ENCODE data around the gene NRAS.
"Not testable (repeated sequence)": the region's sequence is repeated elsewhere in the genome, so short reads cannot be mapped to it uniquely, and the experiment has no call there.

Gene NRAS

DNA sequence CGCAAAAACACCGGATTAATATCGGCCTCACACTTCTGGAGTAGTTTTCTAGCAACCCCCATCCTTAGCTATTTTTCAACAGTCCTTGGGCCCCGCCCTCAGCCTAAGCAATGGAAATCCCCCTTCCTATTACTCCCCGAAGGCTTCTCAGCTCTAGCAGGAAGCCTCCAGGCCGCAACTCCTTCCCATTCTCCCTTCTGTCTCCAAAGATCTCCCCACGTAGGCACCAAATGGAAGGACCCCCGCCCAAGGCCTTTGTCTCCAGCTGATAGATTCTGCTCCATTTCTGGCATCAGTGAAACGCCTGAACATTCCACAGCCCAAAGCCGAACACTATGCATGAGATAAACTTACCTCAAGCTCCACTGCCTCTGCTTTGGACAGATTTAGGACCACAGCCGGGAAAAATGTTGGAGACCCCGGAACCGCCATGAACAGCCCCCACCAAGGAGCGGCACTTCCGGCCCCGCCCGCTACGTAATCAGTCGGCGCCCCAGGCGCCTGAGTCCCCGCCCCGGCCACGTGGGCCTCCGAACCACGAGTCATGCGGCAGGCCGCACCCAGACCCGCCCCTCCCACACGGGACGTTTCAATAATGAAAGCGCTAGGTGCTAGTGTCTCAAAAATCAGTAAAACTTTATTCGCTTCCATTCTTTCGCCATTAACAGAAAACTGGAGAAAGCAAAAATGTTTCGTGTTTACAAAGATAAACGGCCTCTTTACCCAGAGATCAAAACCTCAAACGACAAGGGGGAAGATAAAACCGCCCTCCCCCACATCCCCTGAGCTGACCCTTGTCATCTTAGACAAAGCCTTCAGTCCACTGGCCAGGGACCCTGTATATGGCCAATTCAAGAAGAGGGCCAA, at the start of gene NRAS:
Gene NRAS, minus strand, starts transcription at position 468 of the 867 bp plus-strand sequence. CDS start 611 bp downstream, outside the sequence.
- peak; percentile 97 for DNase-seq
- Mint-ChIP-seq H3K9me3 (no peaks in the 10 kb centered on the region), H3K27ac (peak within 1 kb of the TSS; percentile 99), H3K4me1 (peaks cover 24% of the 10 kb centered on the region), H3K4me3 (peak within 1 kb of the TSS; percentile 99), H3K36me3 (peaks cover 69% of the 10 kb centered on the region), H3K27me3 (no peaks in the 10 kb centered on the region)
- CTCF ChIA-PET: interaction anchor here (0.8 to 1.6 kb wide), 5 partner anchors 45 to 738 kb away, joined by 3 to 6 read pairs (median 4); partner anchors contain the start of genes DENND2C, OLFML3 and SIKE1

DNA sequence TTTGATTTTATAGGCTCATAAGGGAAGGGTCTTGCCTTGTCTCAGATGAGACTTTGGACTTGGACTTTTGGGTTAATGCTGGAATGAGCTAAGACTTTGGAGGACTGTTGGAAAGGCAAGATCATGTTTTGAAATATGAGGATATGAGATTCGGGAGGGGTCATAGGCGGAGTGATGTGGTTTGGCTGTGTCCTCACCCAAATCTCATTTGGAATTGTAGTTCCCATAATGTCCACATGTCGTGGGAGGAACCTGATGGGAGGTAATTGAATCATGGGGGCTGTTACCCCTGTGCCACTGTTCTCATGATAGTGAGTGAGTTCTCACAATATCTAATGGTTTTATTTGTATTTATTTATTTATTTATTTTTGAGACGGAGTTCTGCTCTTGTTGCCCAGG, 48.1 kb upstream of the NRAS start:
- H3K27me3 Mint-ChIP-seq: no peaks in the 10 kb centered on the region
- H3K9me3 Mint-ChIP-seq: peaks cover 5% of the 10 kb centered on the region
- H3K36me3 Mint-ChIP-seq: peaks cover 5% of the 10 kb centered on the region
- CTCF ChIA-PET: no interaction called here
- no peaks in the 10 kb centered on the region for H3K4me1 Mint-ChIP-seq
- H3K4me3 Mint-ChIP-seq: no peak overlapping the region
- H3K27ac Mint-ChIP-seq: no peak overlapping the region
- no peak for DNase-seq

DNA sequence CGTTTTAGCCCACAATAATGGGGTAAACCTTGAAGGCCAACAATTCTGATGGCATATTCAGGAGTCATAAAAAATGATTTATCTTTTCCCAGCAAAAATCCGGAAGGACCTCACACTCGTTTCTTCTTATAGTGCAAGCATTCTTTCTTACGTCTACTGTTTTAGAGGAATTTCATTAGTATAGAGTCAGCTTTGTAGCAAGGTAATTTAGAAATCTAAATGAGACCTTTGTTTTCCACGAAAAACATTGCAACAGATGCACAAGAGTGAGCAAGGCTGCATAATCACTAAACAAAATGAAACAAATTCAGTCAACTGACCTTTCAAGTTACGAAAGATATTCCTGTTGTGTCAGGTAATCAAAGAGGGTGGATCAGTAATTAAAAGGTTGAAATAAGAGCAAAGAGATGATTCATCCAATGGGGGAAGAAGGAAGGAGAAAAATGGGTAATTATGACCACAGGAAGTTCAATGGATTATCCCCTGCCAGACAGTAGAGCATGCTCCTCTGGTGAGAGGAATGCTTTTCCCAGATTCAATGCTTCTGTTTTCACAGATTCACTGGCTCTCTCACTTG, 41.8 kb upstream of the NRAS start:
- Mint-ChIP-seq H3K9me3 (peaks cover 6% of the 10 kb centered on the region), H3K27ac (peak overlapping the region; percentile 100), H3K4me3 (peak overlapping the region; percentile 100), H3K36me3 (peaks cover 23% of the 10 kb centered on the region), H3K4me1 (peaks cover 47% of the 10 kb centered on the region), H3K27me3 (no peaks in the 10 kb centered on the region)
- CTCF ChIA-PET: interaction anchor here (0.9 to 1.3 kb wide), 2 partner anchors 13 to 17 kb away, joined by 3 read pairs; no protein-coding TSS in a partner anchor
- no peak for DNase-seq

DNA sequence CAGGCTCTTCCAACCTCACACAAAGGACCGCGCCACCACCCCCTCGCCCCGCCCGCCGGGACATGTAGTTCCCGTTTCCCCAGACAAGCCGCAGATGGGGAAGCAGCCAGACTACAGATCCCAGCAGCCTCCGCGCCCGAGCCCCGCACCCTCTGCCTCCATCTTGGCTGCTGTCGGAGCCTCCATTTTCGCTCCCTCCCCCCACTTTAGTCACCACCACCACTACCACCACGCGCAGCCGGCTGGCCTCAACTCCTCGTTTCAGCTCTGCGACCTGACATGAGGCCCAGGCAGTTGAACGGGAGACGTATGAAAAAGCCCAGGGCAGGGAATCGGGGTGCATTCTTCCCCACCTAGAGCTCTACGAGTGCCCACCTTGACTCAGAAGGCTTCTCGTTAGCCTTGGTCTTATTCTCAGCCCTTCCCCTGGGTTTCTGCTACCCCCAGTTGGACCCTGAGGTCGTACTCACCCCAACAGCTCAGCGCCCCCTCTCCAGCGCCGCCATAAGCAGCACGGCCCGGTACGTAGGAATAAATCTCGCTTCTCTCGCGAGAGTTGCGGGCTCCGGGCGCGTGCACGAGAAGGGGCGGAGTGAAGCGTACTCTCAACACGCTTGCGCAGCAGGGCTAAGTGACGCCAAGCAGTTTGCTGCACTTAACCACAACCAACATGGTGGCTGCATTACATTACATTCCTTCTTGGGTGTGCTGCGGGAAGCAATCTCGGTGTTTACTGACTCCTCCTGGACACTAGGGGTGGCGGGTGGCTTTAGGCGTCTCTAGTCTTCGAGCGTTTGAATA, 41.1 kb upstream of the NRAS start, which contains the start of gene CSDE1:
Gene CSDE1, minus strand, starts transcription at position 530 of the 801 bp plus-strand sequence. CDS start 18,094 bp downstream, outside the sequence.
- Mint-ChIP-seq H3K4me1 (peaks cover 53% of the 10 kb centered on the region), H3K27me3 (no peaks in the 10 kb centered on the region), H3K4me3 (peak within 1 kb of the TSS; percentile 100), H3K9me3 (peaks cover 3% of the 10 kb centered on the region), H3K36me3 (peaks cover 23% of the 10 kb centered on the region), H3K27ac (peak within 1 kb of the TSS; percentile 100)
- DNase-seq: peak; percentile 97
- CTCF ChIA-PET: interaction anchor here (0.5 to 1.0 kb wide), 2 partner anchors 20 to 425 kb away, joined by 3 read pairs; no protein-coding TSS in a partner anchor

DNA sequence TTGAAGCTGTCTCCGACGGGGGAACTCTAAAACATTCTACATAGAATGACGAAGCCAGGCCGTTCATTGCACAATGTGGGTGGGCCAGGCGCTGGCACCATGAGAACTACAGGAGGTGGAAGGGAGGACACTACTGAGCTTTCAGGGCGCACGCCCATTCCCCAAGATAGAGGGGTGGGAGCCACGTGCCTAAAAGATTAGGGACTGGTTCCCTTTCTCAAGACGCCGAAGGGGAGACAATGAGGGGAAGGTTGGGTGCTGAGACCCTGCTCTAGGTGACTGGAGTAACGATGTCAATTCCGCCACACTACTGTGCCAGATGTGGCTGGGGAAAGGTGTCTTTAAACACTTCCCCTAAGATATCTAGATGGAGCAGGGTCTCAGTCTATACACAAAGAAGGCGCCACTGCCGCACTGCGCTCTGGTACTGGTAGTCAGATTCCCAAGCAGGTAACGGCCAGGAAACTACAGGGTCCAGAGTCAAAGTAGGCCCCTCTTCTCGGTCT, 40.4 kb upstream of the NRAS start:
- CTCF ChIA-PET: interaction anchor here (0.5 to 1.0 kb wide), 2 partner anchors 19 to 425 kb away, joined by 3 read pairs; no protein-coding TSS in a partner anchor

DNA sequence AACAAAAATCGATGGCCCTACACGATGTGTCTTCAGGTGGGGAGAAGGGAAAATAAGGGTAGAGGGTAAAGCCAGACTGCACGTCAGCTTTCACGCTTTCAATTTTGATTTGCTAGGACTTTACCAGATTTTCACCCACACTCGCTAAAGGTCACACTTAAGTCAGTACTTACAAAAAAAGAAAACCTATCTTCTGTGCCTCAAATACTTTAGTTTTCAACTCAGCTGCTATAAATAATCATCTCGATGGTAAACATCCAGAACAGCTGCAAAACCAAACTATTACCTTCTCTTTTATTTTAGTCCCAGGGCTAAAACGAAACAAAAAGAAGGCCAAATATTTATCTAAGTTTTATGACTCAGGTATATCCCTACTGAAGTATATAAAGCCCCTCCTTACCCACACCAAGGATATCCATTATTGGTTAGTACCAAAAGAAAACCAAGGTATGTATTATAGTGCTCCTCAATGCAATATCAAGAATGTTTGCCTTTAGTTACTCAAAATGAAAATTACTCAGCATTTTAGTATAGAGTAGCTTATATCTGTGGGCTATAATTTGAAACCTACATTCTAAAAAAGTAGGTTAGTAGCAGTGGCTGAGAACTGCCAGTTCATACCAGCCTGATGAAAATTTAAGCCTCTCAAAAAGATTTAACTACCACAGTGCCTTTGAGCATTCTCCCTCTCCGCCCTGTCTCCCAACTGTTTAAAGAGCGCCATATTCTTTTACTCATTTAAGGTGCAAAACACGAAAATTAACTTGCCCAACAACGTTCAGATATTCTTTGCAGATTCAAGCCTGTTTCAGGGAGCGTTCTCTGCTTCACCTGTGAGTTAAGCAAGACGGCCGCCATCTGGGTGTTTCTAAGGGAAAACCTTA, 39.7 kb upstream of the NRAS start:
- peak overlapping the region; percentile 100 for H3K27ac Mint-ChIP-seq
- H3K4me1 Mint-ChIP-seq: peaks cover 66% of the 10 kb centered on the region
- H3K36me3 Mint-ChIP-seq: peaks cover 29% of the 10 kb centered on the region
- DNase-seq: no peak
- H3K9me3 Mint-ChIP-seq: peaks cover 3% of the 10 kb centered on the region
- peak overlapping the region; percentile 100 for H3K4me3 Mint-ChIP-seq
- CTCF ChIA-PET: interaction anchor here (0.6 to 1.1 kb wide), 3 partner anchors 9 to 1678 kb away, joined by 3 read pairs; no protein-coding TSS in a partner anchor
- no peaks in the 10 kb centered on the region for H3K27me3 Mint-ChIP-seq

More for the DNA sequence above, 40.4 kb upstream of the NRAS start:
- DNase-seq: no peak
- Mint-ChIP-seq H3K36me3 (peaks cover 29% of the 10 kb centered on the region), H3K4me1 (peaks cover 59% of the 10 kb centered on the region), H3K9me3 (peaks cover 3% of the 10 kb centered on the region), H3K27me3 (no peaks in the 10 kb centered on the region), H3K4me3 (peak overlapping the region; percentile 100), H3K27ac (peak overlapping the region; percentile 100)

DNA sequence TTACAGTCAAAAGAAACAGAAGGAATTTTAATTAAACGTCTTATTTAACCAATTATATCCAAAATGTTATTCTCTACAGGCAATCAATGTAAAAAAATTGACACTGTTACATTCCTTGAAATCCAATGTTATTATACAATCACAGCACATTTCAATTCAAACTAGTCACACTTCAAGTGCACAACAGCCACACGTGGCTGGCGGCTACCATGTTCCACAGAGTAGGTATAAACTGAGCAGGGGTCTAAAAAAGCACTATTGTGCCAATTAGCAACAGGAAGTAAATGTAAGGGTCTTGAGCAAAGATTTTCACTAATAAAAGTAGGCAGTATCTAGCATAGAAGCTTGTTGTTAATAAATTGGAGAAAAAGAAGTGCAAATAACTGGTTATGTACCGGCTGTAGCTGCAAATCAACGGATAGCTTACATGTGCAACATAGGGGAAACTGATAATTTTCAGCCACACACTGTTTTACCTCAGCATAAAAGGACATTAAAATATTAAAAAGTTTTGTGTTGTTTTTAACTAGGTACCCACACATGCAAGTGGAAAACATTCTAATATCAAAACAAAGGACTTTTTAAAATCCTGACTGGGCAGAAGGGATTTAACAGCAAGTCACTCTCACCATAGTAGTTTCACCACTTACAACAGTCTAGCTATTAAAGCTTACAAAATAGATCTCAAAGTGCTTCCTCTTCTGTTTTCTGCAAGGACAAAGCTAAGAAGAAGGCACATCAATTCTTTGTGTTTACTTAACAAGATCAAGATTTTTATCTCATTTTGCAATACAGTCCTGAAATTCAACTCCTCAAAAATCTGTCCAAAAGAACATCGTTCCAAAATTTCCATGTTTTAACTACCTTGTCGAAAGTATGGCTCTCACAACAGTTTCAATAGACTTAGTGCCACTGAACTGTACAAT, 38.7 kb upstream of the NRAS start:
- peaks cover 32% of the 10 kb centered on the region for H3K36me3 Mint-ChIP-seq
- H3K4me3 Mint-ChIP-seq: peak overlapping the region; percentile 100
- peaks cover 76% of the 10 kb centered on the region for H3K4me1 Mint-ChIP-seq
- no peak for DNase-seq
- H3K27me3 Mint-ChIP-seq: no peaks in the 10 kb centered on the region
- CTCF ChIA-PET: interaction anchor here (0.6 to 1.1 kb wide), 2 partner anchors 8 to 997 kb away, joined by 3 read pairs; no protein-coding TSS in a partner anchor
- peaks cover 3% of the 10 kb centered on the region for H3K9me3 Mint-ChIP-seq
- H3K27ac Mint-ChIP-seq: peak overlapping the region; percentile 100

DNA sequence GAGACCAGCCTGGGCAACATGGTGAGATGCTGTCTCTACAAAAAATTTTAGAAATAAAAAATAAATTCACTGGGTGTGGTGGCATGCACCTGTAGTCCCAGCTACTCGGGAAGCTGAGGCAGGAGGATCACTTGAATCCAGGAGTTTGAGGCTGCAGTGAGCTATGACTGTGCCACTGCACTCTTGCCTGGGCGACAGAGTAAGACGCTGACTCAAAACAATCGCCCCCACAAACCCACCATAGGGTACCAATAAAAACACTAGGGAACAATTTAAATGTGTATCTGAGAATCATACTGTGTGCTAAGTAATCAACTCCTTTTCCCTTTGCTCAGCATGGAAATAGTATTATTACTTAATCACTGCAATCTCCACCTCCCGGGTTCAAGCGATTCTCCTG, 37.1 kb upstream of the NRAS start:
- H3K27me3 Mint-ChIP-seq, H3K9me3 Mint-ChIP-seq, H3K27ac Mint-ChIP-seq, DNase-seq, CTCF ChIA-PET: not testable (repeated sequence)
- Mint-ChIP-seq H3K4me1 (peaks cover 85% of the 10 kb centered on the region), H3K36me3 (peaks cover 45% of the 10 kb centered on the region), H3K4me3 (peak overlapping the region; percentile 100)

DNA sequence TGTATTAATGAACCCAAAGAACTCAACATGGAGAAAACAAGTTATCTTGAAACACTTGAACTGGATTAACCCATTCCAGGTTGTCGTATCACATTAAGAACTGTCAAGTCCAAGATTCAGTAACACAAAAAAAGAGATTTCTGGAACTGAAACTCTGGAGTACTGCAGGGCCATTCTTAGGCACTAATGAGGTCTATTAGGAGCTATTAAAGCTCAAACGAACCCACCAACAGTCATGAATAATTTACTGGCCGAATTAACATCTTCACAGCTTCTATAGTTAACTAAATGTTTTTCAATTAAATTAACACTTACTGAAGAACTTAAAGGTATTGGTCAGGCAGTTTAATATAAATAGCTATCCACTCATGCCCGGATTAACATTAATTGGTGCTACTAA, 36.6 kb upstream of the NRAS start:
- H3K27me3 Mint-ChIP-seq: no peaks in the 10 kb centered on the region
- H3K4me1 Mint-ChIP-seq: peaks cover 85% of the 10 kb centered on the region
- H3K4me3 Mint-ChIP-seq: no peak overlapping the region
- no peak for DNase-seq
- H3K36me3 Mint-ChIP-seq: peaks cover 51% of the 10 kb centered on the region
- CTCF ChIA-PET: no interaction called here
- no peak overlapping the region for H3K27ac Mint-ChIP-seq
- H3K9me3 Mint-ChIP-seq: no peaks in the 10 kb centered on the region

DNA sequence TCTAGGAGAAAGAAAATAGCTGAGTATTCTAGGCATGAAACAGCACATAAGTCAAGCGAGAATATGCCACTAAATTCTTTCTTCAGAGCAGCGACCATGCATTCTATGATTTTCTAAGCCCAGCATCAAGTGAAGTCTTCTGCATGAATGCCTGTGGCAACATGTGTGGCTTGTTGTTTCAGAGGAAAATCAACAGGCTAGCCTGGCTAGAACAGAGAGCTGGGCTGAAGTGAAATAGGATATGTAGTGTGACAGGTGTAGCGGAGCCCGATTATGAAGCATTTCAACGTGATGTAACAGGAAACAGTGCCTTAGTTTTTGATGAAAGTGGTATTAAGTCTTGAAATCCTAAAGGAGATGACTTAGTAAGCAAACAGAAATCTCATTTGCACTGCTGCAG, 34.2 kb upstream of the NRAS start:
- CTCF ChIA-PET: no interaction called here
- Mint-ChIP-seq H3K4me3 (no peak overlapping the region), H3K4me1 (peaks cover 82% of the 10 kb centered on the region), H3K27me3 (no peaks in the 10 kb centered on the region), H3K9me3 (no peaks in the 10 kb centered on the region), H3K27ac (no peak overlapping the region), H3K36me3 (peaks cover 50% of the 10 kb centered on the region)
- DNase-seq: no peak

DNA sequence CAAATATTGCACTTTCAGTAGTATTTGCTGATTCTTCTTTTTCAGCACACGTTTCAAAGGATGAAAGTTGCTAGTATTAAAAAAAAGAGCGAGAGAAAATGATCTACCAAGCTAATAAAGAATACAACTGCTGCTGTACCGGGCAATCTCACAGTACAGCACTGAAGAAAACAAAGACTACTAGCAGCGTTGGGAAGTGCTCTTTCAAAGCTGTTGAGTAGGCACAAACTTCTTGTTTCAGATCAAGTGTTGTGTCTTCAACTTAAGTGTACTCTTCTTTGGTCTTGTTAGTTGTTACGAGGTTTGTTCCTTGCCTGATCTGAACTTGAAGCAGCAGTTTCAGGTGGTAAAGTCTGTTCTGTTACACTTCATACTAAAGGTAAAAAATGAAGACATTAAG, 33.3 kb upstream of the NRAS start:
- no peak for DNase-seq
- Mint-ChIP-seq H3K4me3 (no peak overlapping the region), H3K36me3 (peaks cover 49% of the 10 kb centered on the region), H3K4me1 (peaks cover 77% of the 10 kb centered on the region), H3K27me3 (no peaks in the 10 kb centered on the region), H3K9me3 (no peaks in the 10 kb centered on the region), H3K27ac (no peak overlapping the region)
- CTCF ChIA-PET: no interaction called here

DNA sequence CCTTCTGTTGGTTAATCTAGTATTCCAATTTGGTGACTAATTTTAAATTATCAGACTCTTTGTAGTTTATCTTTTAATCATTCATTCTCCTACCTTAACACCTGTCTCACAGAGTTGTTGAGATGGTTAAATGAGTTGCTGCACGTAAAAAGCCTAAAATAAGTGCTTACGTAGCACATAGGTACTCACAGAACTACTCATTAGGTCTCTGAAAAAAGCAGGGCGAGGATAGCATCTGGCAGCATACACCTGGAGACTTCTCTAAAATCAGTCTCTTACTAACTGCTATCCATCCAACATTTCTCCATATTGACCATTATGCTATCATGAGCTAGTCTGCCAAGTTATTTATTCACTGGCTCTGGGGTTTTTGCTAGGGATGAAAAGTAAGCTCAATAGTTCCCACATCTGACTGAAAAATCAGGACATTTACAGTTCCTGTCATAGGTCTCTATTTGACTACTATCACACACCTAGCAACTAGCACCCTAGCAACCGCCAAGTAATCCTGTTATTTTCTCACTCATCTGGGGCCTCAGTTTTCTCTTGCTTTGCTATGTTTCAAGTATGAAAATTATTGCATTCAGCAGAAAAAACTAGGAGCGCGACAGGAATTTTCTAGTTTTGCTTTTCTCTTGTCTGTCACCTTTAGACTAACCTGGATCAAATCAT, 30.0 kb upstream of the NRAS start:
- no peaks in the 10 kb centered on the region for H3K9me3 Mint-ChIP-seq
- H3K27me3 Mint-ChIP-seq: no peaks in the 10 kb centered on the region
- CTCF ChIA-PET: interaction anchor here (0.7 kb wide), 1 partner anchor 9 kb away, joined by 3 read pairs; no protein-coding TSS in a partner anchor
- no peak for DNase-seq
- H3K4me3 Mint-ChIP-seq: no peak overlapping the region
- H3K4me1 Mint-ChIP-seq: peaks cover 51% of the 10 kb centered on the region
- H3K27ac Mint-ChIP-seq: peak overlapping the region; percentile 19
- H3K36me3 Mint-ChIP-seq: peaks cover 57% of the 10 kb centered on the region
